Osteoblast (primary cell): ENCODE data around the gene KNDC1. TPM values are rescaled to one million over a fixed set of nuclear protein-coding genes. Genes with fewer than 3 reads are reported as not detected.

ENCODE experiments used
- DNase-seq: peaks from one replicate; pipeline ENCODE4 v3.0.0; 2011; ENCODE audit warnings: low spot score, mixed read lengths; ENCODE audit not compliant: insufficient read length; ENCODE audit errors: missing footprints
- H2AFZ ChIP-seq: 2 replicates; pipeline ENCODE4 v1.6.0; 2011; ENCODE audit warnings: mild to moderate bottlenecking, low read length
- H3K27ac ChIP-seq: 2 replicates; pipeline ENCODE4 v1.5.1; 2011; ENCODE audit warnings: mild to moderate bottlenecking, low read depth, low read length, moderate library complexity
- H3K27me3 ChIP-seq: 2 replicates; pipeline ENCODE4 v1.6.0; 2012; ENCODE audit warnings: mild to moderate bottlenecking, control low read depth, inconsistent platforms, low read length, moderate library complexity; ENCODE audit not compliant: insufficient read depth
- H3K36me3 ChIP-seq: 2 replicates; pipeline ENCODE4 v1.5.1; 2011; ENCODE audit warnings: mild to moderate bottlenecking, low read length, control low read depth, moderate library complexity; ENCODE audit not compliant: insufficient read depth
- H3K4me1 ChIP-seq: 2 replicates; pipeline ENCODE4 v1.5.1; 2011; ENCODE audit warnings: mild to moderate bottlenecking, low read length, control low read depth, moderate library complexity; ENCODE audit not compliant: insufficient read depth
- H3K4me2 ChIP-seq: 2 replicates; pipeline ENCODE4 v1.6.0; 2011; ENCODE audit warnings: mild to moderate bottlenecking, low read length; ENCODE audit not compliant: insufficient read depth
- H3K4me3 ChIP-seq: fragments of 200-600 bp; sonication (generic); 3 replicates; pipeline ENCODE4 v1.5.1; 2012; ENCODE audit warnings: mild to moderate bottlenecking, low read length, inconsistent platforms; ENCODE audit not compliant: insufficient read depth
- H3K79me2 ChIP-seq: 2 replicates; pipeline ENCODE4 v1.6.0; 2012; ENCODE audit warnings: mild to moderate bottlenecking, low read length, control low read depth, inconsistent platforms; ENCODE audit not compliant: insufficient read depth
- H3K9me3 ChIP-seq: 2 replicates; pipeline ENCODE4 v1.5.1; 2011; ENCODE audit warnings: low read depth, low read length, control low read depth
- H4K20me1 ChIP-seq: 2 replicates; pipeline ENCODE4 v1.6.0; 2012; ENCODE audit warnings: mild to moderate bottlenecking, low read length, control low read depth; ENCODE audit not compliant: insufficient read depth
- CTCF ChIP-seq: IDR thresholded peaks from 2 replicates; pipeline ENCODE4 v1.5.1; 2011; ENCODE audit warnings: mild to moderate bottlenecking, low read depth, low read length, moderate library complexity; ENCODE audit errors: extremely low read depth
- total RNA-seq: library from RNA; depleted of rRNA; stranded (reverse); fragments of >200 nt; gene quantifications from 2 replicates; pipeline ENCODE4 v1.2.3, GENCODE V29; 2012

The KNDC1 gene
- total RNA-seq, 1 donor, result not detected

- no peak overlapping the region for H3K4me3 ChIP-seq
- no peaks in the 10 kb centered on the region for H3K27me3 ChIP-seq
- no peaks in the 10 kb centered on the region for H3K79me2 ChIP-seq
- no peaks in the 10 kb centered on the region for H4K20me1 ChIP-seq
- H3K36me3 ChIP-seq, result no peaks in the 10 kb centered on the region
- no peak for TF ChIP-seq CTCF
- no peaks in the 10 kb centered on the region for H3K9me3 ChIP-seq
- DNase-seq, result no peak
- no peaks in the 10 kb centered on the region for H3K4me1 ChIP-seq
- no peak overlapping the region for H3K27ac ChIP-seq
- no peak overlapping the region for H2AFZ ChIP-seq
- no peak overlapping the region for H3K4me2 ChIP-seq
Measured at GRCh38 chr10:133200621-133201031, 40.6 kb downstream of the KNDC1 start.

- DNase-seq, result no peak
- Histone ChIP-seq H3K79me2 (no peaks in the 10 kb centered on the region), H3K9me3 (no peaks in the 10 kb centered on the region), H3K27me3 (no peaks in the 10 kb centered on the region), H3K36me3 (no peaks in the 10 kb centered on the region), H3K4me1 (no peaks in the 10 kb centered on the region), H3K27ac (no peak overlapping the region), H2AFZ (no peak overlapping the region), H3K4me3 (no peak overlapping the region), H4K20me1 (no peaks in the 10 kb centered on the region), H3K4me2 (no peak overlapping the region)
- TF ChIP-seq CTCF, result no peak
Measured at GRCh38 chr10:133201151-133201947, 41.3 kb downstream of the KNDC1 start.

- H3K27ac ChIP-seq, result no peak overlapping the region
- no peaks in the 10 kb centered on the region for H3K36me3 ChIP-seq
- H3K27me3 ChIP-seq, result no peaks in the 10 kb centered on the region
- H3K4me1 ChIP-seq, result no peaks in the 10 kb centered on the region
- TF ChIP-seq CTCF, result no peak
- H2AFZ ChIP-seq, result no peak overlapping the region
- H3K79me2 ChIP-seq, result no peaks in the 10 kb centered on the region
- H3K9me3 ChIP-seq, result no peaks in the 10 kb centered on the region
- DNase-seq, result no peak
- no peaks in the 10 kb centered on the region for H4K20me1 ChIP-seq
- no peak overlapping the region for H3K4me3 ChIP-seq
- H3K4me2 ChIP-seq, result no peak overlapping the region
Measured at GRCh38 chr10:133201948-133202725, 42.1 kb downstream of the KNDC1 start.
